HG02840 (cell line): ENCODE measurements around the gene VPS39.

Experiments used
- ATAC-seq: cut with Tn5 transposase; IDR thresholded peaks from one replicate; pipeline ENCODE4 v1.9.1; 2021; ENCODE audit warnings: mild to moderate bottlenecking, moderate library complexity, moderate number of reproducible peaks; ENCODE audit not compliant: unreplicated experiment, low FRiP score

VPS39 gene

DNA sequence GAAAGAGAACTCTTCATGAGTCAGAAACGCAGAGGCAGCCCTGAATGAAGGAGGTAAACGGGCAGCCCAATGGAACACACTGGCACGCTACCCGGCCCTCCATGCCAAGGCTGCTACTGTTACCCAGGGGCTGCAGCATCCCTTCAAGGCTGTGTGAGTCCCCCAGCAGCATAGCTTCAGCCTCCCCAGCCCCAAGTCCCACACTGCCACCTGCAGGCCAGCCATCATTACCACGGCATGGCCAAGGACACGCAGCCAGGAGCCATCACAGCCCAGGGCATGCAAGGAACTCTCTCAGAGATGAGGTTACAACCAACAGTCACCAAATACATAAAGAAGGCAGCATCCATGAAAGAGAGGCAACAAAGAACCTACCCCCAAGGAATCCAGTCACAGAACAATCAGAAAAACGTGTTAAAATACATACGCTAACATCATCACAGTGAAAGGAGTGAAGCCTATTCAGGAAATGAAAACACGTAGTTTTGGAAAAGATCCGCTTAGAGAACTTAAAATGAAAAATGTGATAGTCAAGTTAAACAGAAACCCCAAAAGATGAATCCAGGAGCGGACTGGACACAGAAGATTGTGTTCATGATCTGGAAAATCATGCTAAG is 74.1 kb downstream of the VPS39 start:
- ATAC-seq, result no peak

DNA sequence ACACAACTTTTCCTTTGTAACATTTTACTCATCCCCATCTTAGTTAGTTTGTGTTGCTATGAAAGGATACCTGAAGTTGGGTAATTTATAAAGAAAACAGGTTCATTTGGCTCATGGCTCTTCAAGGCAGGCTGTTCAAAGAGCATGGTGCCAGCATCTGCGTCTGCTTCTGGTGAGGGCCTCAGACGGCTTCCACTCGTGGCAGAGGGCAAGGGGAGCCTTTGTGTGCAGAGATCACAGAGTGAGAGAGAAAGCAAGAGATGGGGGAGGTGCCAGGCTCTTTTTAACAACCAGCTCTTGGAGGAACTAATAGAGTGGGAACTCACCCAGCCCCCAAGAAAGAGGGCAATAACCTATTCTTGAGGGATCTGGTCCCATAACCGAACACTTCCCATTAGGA is 74.7 kb downstream of the VPS39 start:
- ATAC-seq, result no peak

DNA sequence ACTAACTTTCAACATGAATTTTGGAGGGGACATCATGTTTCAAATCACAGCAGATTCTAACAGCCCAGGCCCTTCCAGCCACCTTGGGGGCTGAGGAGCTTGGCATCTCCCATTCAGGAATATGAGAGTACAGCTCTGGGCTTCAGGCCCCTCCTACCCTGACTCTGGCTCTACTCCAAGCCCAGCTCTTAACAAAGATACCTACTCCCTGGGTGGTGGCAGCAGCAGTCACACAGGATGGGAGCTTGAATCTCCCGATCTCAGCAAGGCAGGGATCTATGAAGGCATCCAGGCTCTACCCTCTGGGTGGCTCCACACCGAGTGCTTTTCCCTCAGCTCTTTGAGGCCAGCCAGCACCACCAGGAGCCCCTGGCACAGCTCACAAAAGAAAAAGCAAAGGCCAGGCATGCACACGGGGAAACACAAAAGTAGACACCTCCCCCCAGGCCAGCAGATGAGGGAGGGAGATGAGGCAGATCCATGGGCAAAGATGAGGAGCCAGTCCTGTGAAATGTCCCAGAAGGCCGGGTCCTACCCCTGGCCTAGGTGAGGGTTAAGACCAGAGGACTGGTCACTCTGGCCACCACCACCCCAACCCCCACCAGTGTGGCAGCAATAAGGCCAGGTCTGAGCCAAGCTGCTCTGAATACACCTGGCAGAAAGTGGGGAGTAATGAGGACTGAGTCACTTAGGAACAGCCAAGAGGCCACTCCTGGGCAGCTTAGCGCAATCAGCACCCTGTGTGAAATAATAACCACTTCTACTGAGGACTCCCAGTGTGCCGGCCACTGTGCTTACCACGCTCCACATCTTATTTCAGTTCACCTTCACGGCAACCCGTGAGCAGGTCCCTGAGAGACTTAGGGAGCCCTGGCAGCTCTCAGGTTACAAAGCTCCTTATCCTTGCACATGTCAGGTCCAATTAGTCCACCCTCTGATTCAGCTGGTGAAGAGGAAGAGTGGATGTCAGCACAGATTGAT is 76.0 kb downstream of the VPS39 start:
- no peak for ATAC-seq

DNA sequence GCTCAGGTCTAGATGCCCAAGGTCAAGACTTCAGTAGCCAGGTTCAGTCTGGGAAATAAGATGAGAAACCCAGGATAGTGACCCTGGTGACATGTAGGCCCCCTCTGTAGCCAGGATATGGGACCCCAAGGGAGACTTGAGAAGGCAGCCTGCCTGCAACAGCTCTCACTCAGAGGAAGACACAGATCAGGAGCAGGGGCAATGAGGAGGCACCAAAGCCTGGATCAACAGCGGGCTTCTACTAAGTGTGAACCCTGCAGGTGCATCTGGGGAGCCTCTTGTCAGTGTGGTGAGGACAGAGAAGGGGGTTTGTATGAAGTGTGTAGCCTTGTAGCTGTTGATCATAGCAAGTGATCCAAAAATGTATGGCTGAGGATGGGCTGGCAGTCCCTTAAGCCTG is 77.1 kb downstream of the VPS39 start:
- no peak for ATAC-seq

DNA sequence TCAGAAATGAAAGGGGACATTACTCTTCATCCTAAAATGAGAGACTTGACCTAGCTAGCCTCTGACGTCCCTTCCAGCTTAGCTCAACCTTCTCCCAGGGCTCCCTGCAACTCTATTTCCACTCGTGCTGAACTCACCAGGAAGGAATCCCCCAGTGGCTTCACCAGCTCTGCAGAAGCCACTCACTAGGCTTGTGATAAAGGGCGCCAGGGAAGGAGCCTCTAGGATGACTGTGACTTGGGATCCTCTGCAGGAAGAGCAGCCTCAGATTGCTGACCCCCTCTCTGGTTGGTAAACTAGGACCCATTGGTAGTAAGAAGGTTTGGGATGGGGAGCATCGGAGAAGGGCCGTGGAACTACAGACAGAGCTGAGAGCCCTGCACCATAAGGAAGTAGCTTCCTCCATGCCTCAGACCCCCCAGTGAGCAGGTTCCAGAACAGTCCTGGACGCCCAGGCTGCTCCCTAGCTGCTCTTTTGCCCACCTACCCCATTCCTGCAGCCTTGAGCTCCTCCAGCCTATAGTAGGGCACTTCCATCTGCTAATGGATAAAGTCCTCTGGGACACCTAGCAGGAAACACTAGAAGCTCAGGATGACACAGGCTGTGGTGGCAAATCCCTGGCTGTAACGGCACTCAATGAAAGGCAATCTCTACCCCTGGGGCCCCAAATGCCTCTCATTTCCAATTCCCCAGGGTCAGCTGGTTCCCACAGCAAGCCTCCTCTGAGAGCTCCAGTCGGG is 77.7 kb downstream of the VPS39 start:
- no peak for ATAC-seq

DNA sequence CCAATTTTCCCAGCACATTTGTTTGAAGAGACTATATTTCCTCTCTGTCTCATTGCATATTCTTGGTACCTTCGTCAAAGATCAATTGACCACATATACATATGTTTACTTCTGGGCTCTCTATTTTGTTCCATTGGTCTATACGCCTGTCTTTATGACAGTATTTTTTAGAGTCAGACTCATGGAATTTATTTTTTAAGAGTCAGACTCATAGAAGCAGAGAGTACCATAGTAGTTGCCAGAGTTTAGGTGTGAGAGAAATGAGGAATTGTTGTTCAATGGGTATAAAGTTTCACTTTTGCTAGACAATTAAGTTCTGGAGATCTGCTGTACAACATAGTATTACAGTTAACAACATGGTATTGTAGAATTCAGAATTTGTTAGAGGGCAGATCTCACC is 78.7 kb downstream of the VPS39 start:
- ATAC-seq, result no peak

DNA sequence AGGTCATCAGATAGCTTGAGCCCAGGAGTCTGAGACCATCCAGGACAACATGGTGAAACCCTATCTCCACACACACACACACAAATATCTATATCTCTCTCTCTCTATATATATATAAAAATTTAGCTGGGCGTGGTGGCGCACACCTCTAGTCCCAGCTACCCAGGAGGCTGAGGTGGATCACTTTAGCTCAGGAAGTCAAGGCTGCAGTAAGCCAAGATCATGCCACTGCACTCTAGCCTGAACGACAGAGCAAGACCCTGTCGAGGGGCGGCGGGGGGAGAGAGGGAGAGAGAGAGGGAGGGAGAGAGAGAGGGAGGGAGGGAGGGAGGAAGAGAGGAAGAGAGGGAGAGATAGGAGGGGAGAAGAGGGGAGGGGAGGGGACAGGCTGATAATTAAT is 79.6 kb downstream of the VPS39 start:
- ATAC-seq, result no peak

DNA sequence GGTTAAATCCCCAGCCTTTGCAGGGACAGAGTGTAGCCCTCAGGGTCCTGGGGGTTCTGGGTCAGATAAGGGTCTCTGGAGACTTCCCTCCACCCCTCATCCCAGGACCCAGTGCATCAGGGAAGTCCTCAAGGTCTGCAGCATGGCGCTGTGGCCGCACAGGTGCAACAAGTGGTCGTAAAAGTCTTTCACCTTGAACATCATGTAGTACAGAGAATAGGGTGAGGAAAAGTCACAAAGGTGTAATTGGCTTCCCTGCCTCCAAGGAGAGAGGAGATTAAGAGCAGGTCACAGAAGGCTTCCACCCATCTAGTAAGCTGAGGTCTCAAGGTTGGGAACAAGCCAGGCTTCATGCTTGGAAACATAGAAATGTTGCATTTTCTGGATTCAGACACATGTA is 84.6 kb downstream of the VPS39 start:
- no peak for ATAC-seq

DNA sequence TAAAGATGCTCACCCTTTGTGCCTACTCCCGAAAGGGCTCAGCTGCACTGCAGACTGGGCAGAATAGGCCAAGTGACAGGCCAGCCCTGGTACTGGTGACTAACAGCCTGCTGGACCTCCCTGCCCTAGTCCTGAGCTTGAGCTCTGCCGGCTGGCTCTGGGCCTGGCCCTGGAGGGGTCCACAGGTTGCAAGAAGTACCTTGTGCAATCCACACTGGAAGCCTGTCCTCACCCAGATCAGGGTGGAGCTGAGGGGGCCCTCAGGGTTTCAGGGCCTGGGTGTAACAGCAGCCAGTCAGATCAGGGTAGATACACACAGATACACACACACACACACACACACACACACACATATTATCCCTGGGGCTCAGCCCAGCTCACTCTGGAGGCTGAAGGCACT is 86.4 kb downstream of the VPS39 start:
- ATAC-seq, result no peak

DNA sequence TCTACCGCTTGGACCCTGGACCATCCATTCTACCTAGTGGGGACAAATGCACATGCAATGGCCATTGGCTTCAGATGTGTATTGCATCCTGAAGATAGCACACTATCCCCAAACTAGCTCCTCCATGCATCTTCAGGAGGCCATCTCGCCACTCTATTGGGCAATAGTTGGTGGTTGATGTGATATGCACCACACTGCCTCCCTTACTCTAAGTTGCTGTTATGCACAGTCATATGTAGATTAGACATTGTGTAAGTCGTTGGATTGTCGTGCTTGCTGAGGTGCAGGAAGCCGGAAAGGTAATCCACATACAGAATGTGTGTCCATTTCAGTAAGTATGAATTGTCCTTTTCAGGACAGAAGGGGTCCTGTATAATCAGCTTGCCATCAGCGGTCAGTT is 87.1 kb downstream of the VPS39 start:
- no peak for ATAC-seq

DNA sequence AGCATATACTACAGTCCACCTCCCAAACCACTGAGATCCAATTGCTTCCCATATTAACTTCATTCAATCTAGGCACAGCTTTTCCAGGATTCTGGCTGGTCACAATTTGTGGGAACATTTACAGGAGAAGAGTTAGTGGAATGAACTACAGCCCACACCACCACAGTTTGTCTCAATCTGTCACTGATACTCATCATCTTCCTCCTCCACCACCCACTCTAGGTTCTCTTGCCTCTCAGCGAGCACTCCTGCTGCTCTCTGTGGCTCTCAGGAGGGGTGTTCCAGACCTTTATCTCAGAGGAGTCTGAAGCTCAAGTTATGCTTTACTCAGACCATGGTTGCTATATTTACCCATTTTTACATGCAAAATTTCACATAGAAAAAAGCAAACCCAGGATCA is 87.8 kb downstream of the VPS39 start:
- ATAC-seq, result no peak

DNA sequence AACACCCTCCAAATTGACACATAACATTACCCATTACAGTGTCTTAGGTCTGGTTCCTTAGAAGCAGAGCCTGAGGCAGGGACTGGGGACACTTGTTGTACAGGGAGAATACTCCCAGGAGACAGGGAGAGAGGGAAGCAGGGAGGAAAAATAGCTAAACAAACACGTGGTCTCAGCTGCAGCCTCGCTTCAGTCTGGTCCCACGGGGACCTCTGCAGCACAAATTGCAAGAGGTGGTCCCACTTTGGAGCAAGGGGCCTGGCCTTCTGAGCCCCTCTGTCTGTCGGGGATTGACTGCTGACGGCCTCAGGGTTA is 88.7 kb downstream of the VPS39 start:
- ATAC-seq, result no peak

DNA sequence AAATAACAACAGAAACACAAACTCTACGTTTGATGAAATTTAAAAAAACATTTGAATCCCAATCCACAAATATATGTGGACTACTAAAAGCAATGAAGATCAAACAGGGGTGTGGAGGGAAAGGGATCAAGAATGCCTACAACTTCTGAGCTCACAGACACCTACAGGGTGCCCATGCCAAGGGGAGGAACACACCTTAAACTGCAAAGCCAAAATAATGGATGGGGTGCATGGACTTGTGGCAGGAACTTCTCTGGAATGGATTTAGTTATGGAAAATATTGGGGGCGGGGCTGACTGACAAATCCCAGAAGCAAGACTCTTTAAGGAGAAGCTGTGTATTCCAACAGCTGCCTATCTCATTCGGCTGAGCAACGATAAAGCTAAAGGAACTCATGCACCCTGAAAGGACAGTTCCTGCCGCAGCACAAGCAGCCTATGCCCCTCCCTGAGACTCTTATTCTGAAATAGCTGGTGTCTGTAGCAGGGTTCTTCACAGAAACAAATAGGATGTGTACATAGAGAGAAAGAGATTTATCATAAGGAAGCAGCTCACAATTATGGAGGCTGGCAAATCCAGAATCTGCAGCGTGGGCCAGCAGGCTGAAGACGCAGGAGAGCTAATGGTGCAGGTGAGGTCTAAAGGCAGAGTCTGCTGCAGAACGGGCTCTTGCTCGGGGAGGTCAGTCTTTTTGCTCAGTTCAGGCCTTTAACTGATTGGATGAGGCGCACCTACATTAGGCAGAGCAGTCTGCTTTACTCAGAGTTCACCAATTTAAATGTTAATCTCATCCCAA is 89.3 kb downstream of the VPS39 start:
- no peak for ATAC-seq

DNA sequence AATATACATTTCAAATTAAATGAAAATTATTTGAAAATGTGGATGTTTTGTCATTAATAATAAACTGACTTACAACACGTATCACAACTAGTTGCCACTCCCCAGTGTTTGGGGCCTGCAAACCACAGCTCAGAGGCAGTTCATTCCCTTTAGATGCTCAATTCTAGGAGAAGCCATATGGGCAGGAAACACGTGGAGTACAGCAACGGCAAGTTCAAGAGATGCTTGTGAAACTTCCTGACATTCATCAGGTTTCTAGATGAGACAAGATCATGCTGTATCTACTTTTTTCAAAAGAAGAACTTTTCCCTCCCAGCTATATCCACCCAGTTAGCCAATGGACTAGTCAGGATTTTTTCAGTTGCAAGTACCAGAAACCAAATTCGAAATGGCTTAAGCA is 96.2 kb downstream of the VPS39 start:
- no peak for ATAC-seq

DNA sequence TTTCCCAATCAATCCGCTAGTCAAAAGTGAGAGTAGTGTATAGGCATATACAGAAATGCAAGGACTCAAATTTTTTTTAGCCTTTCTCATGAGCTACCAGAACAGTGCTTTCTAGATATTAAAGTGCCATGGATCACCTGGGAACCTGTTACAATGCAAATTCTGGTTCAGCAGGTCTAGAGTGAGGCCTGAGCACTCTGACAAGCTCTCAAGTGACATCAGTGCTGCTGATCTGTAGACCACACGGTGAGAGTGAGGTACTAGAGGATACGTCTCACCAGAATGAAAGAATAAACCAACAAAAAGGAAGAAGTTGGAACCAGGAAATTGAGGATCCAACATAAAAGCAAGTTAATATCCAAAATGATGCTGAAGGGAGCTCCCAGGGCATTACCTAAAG is 97.7 kb downstream of the VPS39 start:
- no peak for ATAC-seq

DNA sequence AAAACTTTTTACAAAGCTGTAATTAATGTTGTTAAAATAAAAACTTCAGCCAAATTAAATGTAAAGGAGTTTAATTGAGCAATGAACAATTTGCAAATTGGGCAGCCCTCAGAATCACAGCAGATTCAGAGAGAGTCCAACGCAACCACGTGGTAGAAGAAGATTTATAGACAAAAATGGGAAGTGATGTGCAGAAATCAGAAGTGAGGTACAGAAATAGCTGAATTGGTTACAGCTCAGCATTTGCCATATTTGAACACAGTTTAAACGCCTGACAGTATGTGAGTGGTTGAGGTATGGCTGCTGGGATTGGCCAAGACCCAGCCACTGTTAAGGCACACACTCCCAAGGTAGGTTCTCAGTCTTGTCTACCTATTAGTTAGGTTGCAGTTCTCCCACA is 99.3 kb downstream of the VPS39 start:
- ATAC-seq, result no peak
